ENCODE measurements around the gene OSBP2.

The OSBP2 gene

GRCh38 chr22:30816413-30816812 is 121.7 kb downstream of the OSBP2 start:
- DNase-seq = no peak

GRCh38 chr22:30821381-30821780 is 126.7 kb downstream of the OSBP2 start:
- DNase-seq = no peak

GRCh38 chr22:30821863-30822215 is 127.2 kb downstream of the OSBP2 start:
- DNase-seq = no peak

- no peak for DNase-seq
Observed at GRCh38 chr22:30822216-30823014, 127.7 kb downstream of the OSBP2 start.

GRCh38 chr22:30823015-30823370 is 128.3 kb downstream of the OSBP2 start:
- DNase-seq = no peak

GRCh38 chr22:30824096-30824495 is 129.4 kb downstream of the OSBP2 start:
- no peak for DNase-seq

- no peak for DNase-seq
Observed at GRCh38 chr22:30824711-30825110, 130.0 kb downstream of the OSBP2 start.

GRCh38 chr22:30825711-30826505 is 131.2 kb downstream of the OSBP2 start:
- DNase-seq = no peak

GRCh38 chr22:30826670-30827355 is 132.1 kb downstream of the OSBP2 start:
- no peak for DNase-seq

GRCh38 chr22:30827646-30828045 is 133.0 kb downstream of the OSBP2 start:
- DNase-seq = no peak

GRCh38 chr22:30828187-30829155 is 133.8 kb downstream of the OSBP2 start:
- no peak for DNase-seq

GRCh38 chr22:30829901-30830550 is 135.4 kb downstream of the OSBP2 start:
- no peak for DNase-seq

- no peak for DNase-seq
Observed at GRCh38 chr22:30830907-30831306, 136.2 kb downstream of the OSBP2 start.

- DNase-seq = no peak
Observed at GRCh38 chr22:30832407-30832987, 137.8 kb downstream of the OSBP2 start.

GRCh38 chr22:30833322-30833721 is 138.6 kb downstream of the OSBP2 start:
- DNase-seq = no peak

GRCh38 chr22:30837531-30837930 is 142.9 kb downstream of the OSBP2 start:
- no peak for DNase-seq

- no peak for DNase-seq
Observed at GRCh38 chr22:30838111-30838510, 143.4 kb downstream of the OSBP2 start.

- DNase-seq = no peak
Observed at GRCh38 chr22:30841273-30841672, 146.6 kb downstream of the OSBP2 start.

GRCh38 chr22:30843245-30843644 is 148.6 kb downstream of the OSBP2 start:
- DNase-seq = no peak

GRCh38 chr22:30847583-30847982 is 152.9 kb downstream of the OSBP2 start:
- no peak for DNase-seq

GRCh38 chr22:30855266-30855665 is 160.6 kb downstream of the OSBP2 start:
- DNase-seq = no peak
